Thymus (tissue), 11 donors: ENCODE data around the gene NAA38. TPM values are rescaled to one million over a fixed set of nuclear protein-coding genes. Genes with fewer than 3 reads are reported as not detected.

ENCODE experiments used
- DNase-seq, 9 donors: peaks; one replicate each; pipeline ENCODE4 v3.0.0-alpha.2; 2013; ENCODE audit warnings: low spot score in 9 of 9, low read depth in 6 of 9, missing footprints in 1 of 9
- H3K27ac ChIP-seq, 2 donors: one replicate each; pipeline ENCODE4 v1.5.1; 2013; ENCODE audit warnings: control low read depth in 1 of 2, low read depth in 1 of 2, low read length in 1 of 2, mild to moderate bottlenecking in 1 of 2, moderate library complexity in 1 of 2
- H3K27me3 ChIP-seq, 2 donors: one replicate each; pipeline ENCODE4 v1.5.1; 2013; ENCODE audit warnings: low read length in 1 of 2; ENCODE audit not compliant: control insufficient read depth in 2 of 2, insufficient read depth in 1 of 2
- H3K36me3 ChIP-seq, 2 donors: one replicate each; pipeline ENCODE4 v1.5.1; 2013; ENCODE audit warnings: low read length in 1 of 2, mild to moderate bottlenecking in 1 of 2, moderate library complexity in 1 of 2; ENCODE audit not compliant: control insufficient read depth in 2 of 2, insufficient read depth in 2 of 2
- H3K4me1 ChIP-seq, 2 donors: one replicate each; pipeline ENCODE4 v1.5.1; 2013; ENCODE audit warnings: low read length in 2 of 2; ENCODE audit not compliant: control insufficient read depth in 2 of 2, insufficient read depth in 2 of 2
- H3K4me3 ChIP-seq, 2 donors: one replicate each; pipeline ENCODE4 v1.5.1; 2013; ENCODE audit warnings: low read length in 2 of 2, control low read depth in 1 of 2, mild to moderate bottlenecking in 1 of 2
- H3K9me3 ChIP-seq, 2 donors: one replicate each; pipeline ENCODE4 v1.5.1; 2013; ENCODE audit warnings: low read length in 1 of 2, mild to moderate bottlenecking in 1 of 2; ENCODE audit not compliant: control insufficient read depth in 2 of 2, insufficient read depth in 1 of 2
- WGBS: extraction: QIAGEN DNeasy Blood & Tissue Kit; methylation state at CpG from one replicate; pipeline ENCODE4 v1.1.7; 2013; 5-methylcytosine and 5-hydroxymethylcytosine counted together
- polyA plus RNA-seq: library from polyadenylated mRNA; stranded (reverse); fragments of 200-250 nt; gene quantifications from one replicate; pipeline ENCODE4 v1.2.3, GENCODE V29; 2013
- total RNA-seq: library from RNA; stranded (reverse); fragments of 120-200 nt; gene quantifications from one replicate; pipeline ENCODE4 v1.2.4, GENCODE V29; 2013
- donor health status: healthy.

Gene NAA38
- total and polyA plus RNA-seq, 2 donors: 85.3 to 155 TPM

DNA sequence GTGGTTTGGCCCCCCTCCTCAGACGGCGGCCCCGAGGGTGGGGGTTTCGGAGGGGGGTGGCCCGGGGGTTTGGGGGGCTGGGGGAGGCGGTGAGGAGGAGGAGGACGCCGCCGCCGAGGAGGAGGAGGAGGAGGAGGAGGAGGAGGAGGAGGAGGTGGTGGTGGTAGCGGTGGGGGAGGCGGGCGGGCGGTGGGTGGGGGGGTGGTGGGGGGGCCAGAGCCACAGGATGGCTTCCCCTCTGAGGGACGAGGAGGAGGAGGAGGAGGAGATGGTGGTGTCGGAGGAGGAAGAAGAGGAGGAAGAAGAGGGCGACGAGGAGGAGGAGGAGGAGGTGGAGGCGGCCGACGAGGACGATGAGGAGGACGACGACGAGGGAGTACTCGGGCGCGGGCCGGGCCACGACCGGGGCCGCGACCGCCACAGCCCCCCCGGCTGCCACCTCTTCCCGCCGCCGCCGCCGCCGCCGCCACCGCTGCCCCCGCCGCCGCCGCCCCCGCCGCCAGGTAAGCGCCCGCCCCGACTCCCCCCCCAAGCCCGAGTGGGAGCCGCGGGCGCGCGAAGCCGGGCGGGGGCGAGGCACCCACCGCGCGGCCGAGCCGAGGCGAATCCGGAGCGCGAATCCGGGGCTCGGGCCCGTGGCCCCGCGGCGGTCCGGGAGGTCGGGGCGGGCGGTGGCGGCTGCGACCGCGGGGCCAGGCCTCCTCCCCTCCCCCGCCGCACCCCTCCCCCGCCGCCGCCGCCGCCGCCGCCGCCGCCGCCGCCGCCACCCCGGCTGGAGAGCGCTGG lies 27.4 kb upstream of the NAA38 start:
- peaks cover 43 to 75% of the 10 kb centered on the region in 2 donors for H3K4me1 ChIP-seq
- peaks cover 3 to 16% of the 10 kb centered on the region in 2 donors for H3K36me3 ChIP-seq
- 2% methylated on average over 75 of the region's 100 CpGs for WGBS
- H3K27me3 ChIP-seq: no peaks in the 10 kb centered on the region
- peak overlapping the region; percentile 95 to 96 for H3K27ac ChIP-seq
- DNase-seq: peak in 2 of 9 donors; percentile 29 to 55
- H3K9me3 ChIP-seq: peaks cover 0 to 6% of the 10 kb centered on the region in 2 donors
- H3K4me3 ChIP-seq: peak overlapping the region; percentile 82 to 87

DNA sequence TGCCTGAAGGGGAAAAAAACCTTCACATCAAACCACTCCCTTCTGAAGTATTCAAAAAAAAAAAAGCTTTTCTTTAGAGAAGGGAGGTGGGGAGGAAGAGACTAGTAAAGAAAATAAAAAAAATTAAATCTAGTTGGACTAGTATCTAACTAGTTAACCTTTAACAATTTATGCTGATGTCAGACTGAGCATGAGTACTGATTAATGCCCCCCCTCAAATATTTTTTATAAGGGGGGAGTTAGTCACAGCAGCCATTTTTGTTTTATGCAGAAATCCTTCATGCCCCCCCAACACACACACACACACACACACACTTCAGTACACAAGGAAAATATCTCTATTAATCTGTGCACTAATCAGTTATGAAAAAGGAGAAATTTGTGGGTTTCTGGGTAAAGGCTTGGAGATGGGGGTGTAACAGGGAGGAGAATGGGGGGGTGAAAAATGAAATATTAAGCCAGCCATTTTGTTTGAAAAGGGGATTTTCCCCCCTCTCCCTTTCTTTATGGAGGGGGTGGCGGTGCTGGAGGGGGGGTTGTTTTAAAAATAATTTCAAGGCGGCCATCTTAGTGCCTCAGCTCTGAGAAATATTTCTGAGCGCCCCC lies 26.5 kb upstream of the NAA38 start:
- H3K27ac ChIP-seq: peak overlapping the region; percentile 64 to 85
- H3K4me1 ChIP-seq: peaks cover 42 to 70% of the 10 kb centered on the region in 2 donors
- peak overlapping the region; percentile 32 to 82 for H3K4me3 ChIP-seq
- DNase-seq: peak in 2 of 9 donors; percentile 26 to 57
- H3K36me3 ChIP-seq: peaks cover 0 to 8% of the 10 kb centered on the region in 2 donors
- peaks cover 0 to 6% of the 10 kb centered on the region in 2 donors for H3K9me3 ChIP-seq
- no peaks in the 10 kb centered on the region for H3K27me3 ChIP-seq
- WGBS: 3% methylated on average over 3 of the region's 3 CpGs

GRCh38 chr17:7882629-7883028 lies 25.3 kb upstream of the NAA38 start:
- 98% methylated on average over 3 of the region's 3 CpGs for WGBS
- peaks cover 0 to 6% of the 10 kb centered on the region in 2 donors for H3K9me3 ChIP-seq
- H3K4me3 ChIP-seq: no peak overlapping the region
- H3K4me1 ChIP-seq: peaks cover 33 to 57% of the 10 kb centered on the region in 2 donors
- H3K27ac ChIP-seq: peak overlapping the region in 1 of 2 donors; percentile 8
- peaks cover 0 to 5% of the 10 kb centered on the region in 2 donors for H3K36me3 ChIP-seq
- no peak for DNase-seq
- H3K27me3 ChIP-seq: no peaks in the 10 kb centered on the region

GRCh38 chr17:7882068-7882467 lies 24.7 kb upstream of the NAA38 start:
- peaks cover 0 to 5% of the 10 kb centered on the region in 2 donors for H3K36me3 ChIP-seq
- no peaks in the 10 kb centered on the region for H3K27me3 ChIP-seq
- H3K4me1 ChIP-seq: peaks cover 31 to 55% of the 10 kb centered on the region in 2 donors
- 69% methylated on average over 7 of the region's 7 CpGs for WGBS
- peak in 1 of 9 donors; percentile 31 for DNase-seq
- H3K4me3 ChIP-seq: no peak overlapping the region
- H3K9me3 ChIP-seq: peaks cover 0 to 6% of the 10 kb centered on the region in 2 donors
- H3K27ac ChIP-seq: peak overlapping the region; percentile 1 to 57

- H3K4me1 ChIP-seq: peaks cover 29 to 49% of the 10 kb centered on the region in 2 donors
- DNase-seq: no peak
- no peaks in the 10 kb centered on the region for H3K27me3 ChIP-seq
- peak overlapping the region; percentile 57 to 66 for H3K27ac ChIP-seq
- H3K9me3 ChIP-seq: peaks cover 0 to 6% of the 10 kb centered on the region in 2 donors
- no peak overlapping the region for H3K4me3 ChIP-seq
- peaks cover 0 to 5% of the 10 kb centered on the region in 2 donors for H3K36me3 ChIP-seq
- WGBS: 37% methylated on average over 7 of the region's 7 CpGs
These were observed 24.1 kb upstream of the NAA38 start for GRCh38 chr17:7881276-7882054.

- 80% methylated on average over 3 of the region's 3 CpGs for WGBS
- Histone ChIP-seq H3K4me3 (no peak overlapping the region), H3K36me3 (peaks cover 0 to 5% of the 10 kb centered on the region in 2 donors), H3K4me1 (peaks cover 29 to 40% of the 10 kb centered on the region in 2 donors), H3K9me3 (no peaks in the 10 kb centered on the region), H3K27ac (peak overlapping the region in 1 of 2 donors; percentile 56), H3K27me3 (no peaks in the 10 kb centered on the region)
- peak in 1 of 9 donors; percentile 46 for DNase-seq
These were observed 22.9 kb upstream of the NAA38 start for GRCh38 chr17:7880076-7880868.

DNA sequence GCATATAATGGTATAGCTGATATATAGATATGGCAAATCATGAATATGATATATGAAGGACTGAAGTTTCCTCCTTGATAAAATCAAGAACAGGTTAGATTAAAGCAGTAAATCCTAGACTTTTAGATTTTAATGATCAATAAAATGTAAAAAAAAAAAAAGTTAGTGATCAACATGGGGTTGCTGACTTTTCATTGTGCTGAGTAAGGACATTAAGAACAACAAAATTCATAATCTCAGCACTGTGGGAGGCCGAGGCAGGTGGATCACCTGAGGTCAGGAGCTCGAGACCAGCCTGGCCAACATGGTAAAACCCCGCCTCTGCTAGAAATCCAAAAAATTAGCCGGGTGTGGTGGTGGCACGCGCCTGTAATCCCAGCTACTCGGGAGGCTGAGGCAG lies 20.9 kb upstream of the NAA38 start:
- Histone ChIP-seq H3K9me3 (no peaks in the 10 kb centered on the region), H3K36me3 (peaks cover 0 to 5% of the 10 kb centered on the region in 2 donors), H3K4me1 (peaks cover 26 to 36% of the 10 kb centered on the region in 2 donors), H3K27me3 (no peaks in the 10 kb centered on the region), H3K27ac (no peak overlapping the region), H3K4me3 (no peak overlapping the region)
- 93% methylated on average over 7 of the region's 7 CpGs for WGBS
- no peak for DNase-seq

DNA sequence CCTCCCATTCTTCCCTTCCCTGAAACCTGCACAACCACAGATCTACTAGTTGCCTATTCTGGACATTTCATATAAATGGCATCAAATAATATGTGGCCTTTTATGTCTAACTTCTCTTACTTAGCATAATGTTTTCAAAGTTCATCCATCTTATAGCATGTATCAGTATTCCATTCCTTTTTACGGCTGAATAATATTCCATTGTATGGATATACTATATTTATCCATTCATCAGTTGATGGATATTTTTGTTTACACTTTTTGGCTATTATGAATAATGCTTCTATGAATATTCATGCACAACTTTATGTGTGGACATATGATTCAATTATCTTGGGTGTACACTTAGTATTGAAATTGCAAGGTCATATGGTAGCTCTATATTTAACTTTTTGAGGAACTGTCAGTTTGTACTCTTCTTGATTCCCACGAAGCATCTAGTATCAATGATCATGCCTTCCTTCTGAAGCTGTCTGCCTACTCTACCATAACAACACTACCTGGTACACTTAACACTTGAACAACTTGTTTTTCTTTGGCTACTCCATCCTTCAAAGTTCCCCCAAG lies 18.5 kb upstream of the NAA38 start:
- DNase-seq: no peak
- no peaks in the 10 kb centered on the region for H3K9me3 ChIP-seq
- H3K36me3 ChIP-seq: peaks cover 0 to 3% of the 10 kb centered on the region in 2 donors
- H3K27me3 ChIP-seq: no peaks in the 10 kb centered on the region
- H3K27ac ChIP-seq: no peak overlapping the region
- 69% methylated on average over 2 of the region's 2 CpGs for WGBS
- no peak overlapping the region for H3K4me3 ChIP-seq
- peaks cover 6 to 13% of the 10 kb centered on the region in 2 donors for H3K4me1 ChIP-seq
